GM18951 (cell line): ENCODE measurements around the gene KLRG1.

Experiments used
- POLR2A ChIP-seq: IDR thresholded peaks from 4 replicates; pipeline ENCODE4 v1.6.1; 2011; ENCODE audit warnings: mild to moderate bottlenecking; ENCODE audit not compliant: insufficient read length, insufficient read depth; ENCODE audit errors: extremely low read depth
- in situ Hi-C: fragments of 300-500 bp; cut with MboI; formaldehyde crosslinking; loops from one replicate; pipeline ENCODE4 v1.12.0; 2022; ENCODE audit warnings: low sequenced_read_pairs, mixed read lengths, inconsistent platforms; ENCODE audit not compliant: unreplicated experiment

The KLRG1 gene

DNA sequence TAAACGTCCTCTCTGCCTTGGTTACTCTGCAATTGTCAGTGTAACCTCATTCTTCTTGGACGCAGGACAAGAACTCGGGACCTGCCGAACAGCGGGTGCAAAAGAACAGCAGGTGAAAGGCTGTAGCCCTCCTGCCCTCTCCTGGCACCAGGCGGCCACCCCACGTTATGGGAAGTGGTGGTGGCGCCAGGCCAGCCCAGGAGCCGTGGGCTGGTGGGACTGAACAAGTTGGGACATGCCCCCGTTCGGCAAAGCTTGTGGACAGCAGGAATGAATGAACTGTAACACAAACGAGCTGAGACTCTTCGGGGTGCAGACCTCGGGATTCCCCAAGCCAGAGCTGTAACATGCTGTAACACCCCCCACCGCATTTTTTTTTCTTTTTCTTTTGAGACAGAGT lies 33.3 kb upstream of the KLRG1 start:
- TF ChIP-seq POLR2A: no peak

GRCh38 chr12:8956772-8957171 lies 32.6 kb upstream of the KLRG1 start:
- in situ Hi-C loops: loop anchor here (10.0 kb wide), 1 partner anchor 78 kb away; no protein-coding TSS in a partner anchor
- no peak for TF ChIP-seq POLR2A

More for the DNA sequence above, 33.3 kb upstream of the KLRG1 start:
- in situ Hi-C loops: loop anchor here (10.0 kb wide), 1 partner anchor 79 kb away; no protein-coding TSS in a partner anchor

DNA sequence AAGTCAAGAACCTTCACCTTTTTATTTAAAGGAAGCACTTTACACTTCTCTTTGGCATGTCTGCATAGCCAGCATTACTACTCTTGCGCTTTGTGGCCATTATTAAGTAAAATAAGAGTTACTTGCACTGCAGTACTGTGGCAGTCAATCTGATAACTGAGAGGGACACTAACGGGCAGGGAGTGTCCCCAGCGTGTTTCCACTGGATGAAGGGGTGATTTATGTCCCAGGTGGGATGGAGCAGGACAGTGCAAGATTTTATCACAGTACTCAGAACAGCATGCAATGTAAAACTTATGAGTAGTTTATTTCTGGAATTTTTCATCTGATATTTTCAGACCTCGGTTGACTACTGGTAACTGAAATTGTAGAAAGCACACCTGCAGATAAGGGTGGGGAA lies 31.8 kb upstream of the KLRG1 start:
- in situ Hi-C loops: loop anchor here (10.0 kb wide), 1 partner anchor 77 kb away; no protein-coding TSS in a partner anchor
- TF ChIP-seq POLR2A: no peak

DNA sequence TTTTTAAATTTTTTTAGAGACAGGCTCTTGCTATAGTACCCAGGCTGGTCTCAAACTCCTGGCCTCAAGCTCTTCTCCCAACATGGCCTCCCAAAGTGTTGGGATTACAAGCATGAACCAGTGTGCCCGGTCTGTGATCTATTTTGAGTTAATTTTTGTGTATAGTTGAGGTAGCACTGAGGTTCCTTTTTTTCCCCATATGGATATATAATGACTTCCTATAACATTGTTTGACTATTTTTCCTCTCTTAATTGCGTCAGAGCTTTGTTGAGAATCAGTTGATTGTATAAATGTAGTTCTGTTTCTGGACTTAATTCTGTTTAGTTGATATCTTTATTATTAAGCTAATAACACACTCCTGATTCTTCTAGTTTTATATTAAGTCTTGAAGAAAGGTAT lies 31.3 kb upstream of the KLRG1 start:
- in situ Hi-C loops: loop anchor here (10.0 kb wide), 1 partner anchor 77 kb away; no protein-coding TSS in a partner anchor
- no peak for TF ChIP-seq POLR2A

DNA sequence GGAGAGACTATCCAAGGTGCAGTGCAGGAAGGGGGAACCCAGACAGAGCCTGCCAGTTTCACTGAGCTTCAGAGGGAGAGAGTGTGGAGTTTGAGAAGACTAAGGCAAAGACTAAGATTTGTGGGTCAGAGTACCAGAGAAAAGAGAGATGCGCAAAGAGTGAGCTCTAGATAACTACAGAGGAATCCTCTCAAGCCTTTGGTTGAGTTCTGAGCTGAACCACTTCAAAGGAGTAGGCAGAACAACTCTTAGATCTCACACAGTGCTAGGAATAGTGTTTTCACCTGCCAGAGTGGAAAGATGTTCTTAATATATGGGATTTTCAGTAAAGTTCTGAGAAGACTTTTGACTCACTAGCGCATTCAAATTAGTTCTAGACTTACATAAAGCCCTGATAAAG lies 29.2 kb upstream of the KLRG1 start:
- no peak for TF ChIP-seq POLR2A
- in situ Hi-C loops: no loop called here

GRCh38 chr12:8968761-8969160 lies 20.6 kb upstream of the KLRG1 start:
- no peak for TF ChIP-seq POLR2A
- in situ Hi-C loops: no loop called here

- in situ Hi-C loops: no loop called here
- TF ChIP-seq POLR2A: no peak
Measured at GRCh38 chr12:8969861-8970411, 19.4 kb upstream of the KLRG1 start.

GRCh38 chr12:8970432-8970831 lies 18.9 kb upstream of the KLRG1 start:
- in situ Hi-C loops: no loop called here
- TF ChIP-seq POLR2A: no peak

DNA sequence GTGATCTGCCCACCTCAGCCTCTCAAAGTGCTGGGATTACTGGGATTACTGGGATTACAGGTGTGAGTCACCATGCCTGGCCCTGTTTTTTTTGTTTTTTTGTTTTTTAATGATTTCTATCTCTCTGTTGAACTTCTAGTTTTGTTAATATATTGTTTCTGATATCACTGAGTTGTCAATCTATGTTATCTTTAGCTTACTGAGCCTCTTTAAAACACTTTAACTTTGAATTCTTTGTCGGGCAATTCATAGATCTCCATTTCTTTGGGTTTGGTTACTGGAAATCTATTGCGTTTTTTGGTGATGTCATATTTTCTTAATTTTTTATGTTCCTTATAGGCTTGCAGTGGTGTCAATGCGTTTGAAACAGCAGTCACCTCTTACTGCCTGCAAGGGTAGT lies 9.2 kb upstream of the KLRG1 start:
- no peak for TF ChIP-seq POLR2A
- in situ Hi-C loops: no loop called here

DNA sequence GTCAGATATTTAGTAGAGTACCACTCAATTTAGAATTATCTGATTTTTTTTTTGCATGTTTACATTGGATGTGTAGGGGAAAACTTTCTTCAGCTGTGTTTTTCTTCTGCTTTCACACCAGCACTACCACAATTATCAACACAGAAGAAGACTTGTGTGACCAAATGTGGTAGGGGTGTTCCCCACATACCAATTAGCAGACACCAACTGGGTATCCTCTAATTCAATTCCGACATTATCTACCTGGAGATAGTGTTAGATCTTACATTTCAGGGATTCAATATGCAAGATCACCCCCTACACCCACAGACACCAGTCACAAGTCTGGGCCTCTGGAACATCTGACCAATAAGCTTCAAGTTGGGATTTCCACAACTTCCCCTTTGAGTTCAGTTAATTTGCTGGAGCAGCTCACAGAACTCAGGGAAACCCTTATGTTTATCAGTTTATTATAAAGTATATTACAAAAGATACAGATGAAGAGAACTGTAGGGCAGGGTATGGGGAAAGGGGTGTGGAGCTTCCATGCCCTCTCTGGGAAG lies 4.1 kb upstream of the KLRG1 start:
- in situ Hi-C loops: no loop called here
- no peak for TF ChIP-seq POLR2A

- in situ Hi-C loops: no loop called here
- TF ChIP-seq POLR2A: no peak
Measured at GRCh38 chr12:8987163-8987562, 2.2 kb upstream of the KLRG1 start.

DNA sequence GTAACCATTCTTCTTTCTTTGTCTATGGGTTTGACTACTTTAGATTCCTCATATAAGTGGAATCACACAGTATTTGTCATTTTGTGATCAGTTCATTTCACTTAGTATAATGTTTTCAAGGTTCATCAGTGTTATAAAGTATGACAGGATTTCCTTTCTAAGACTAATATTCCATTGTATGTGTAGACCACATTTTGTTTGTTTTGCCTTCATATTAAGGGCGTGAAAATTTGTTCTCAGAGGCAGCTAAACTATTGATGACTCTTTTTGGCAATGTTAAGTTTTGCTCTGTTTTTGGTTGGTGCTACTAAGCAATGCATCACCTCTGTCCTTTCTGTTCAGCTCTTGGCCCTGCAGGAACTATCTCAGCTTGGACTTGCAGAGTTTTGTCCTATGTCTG lies 1.7 kb upstream of the KLRG1 start:
- in situ Hi-C loops: no loop called here
- no peak for TF ChIP-seq POLR2A

DNA sequence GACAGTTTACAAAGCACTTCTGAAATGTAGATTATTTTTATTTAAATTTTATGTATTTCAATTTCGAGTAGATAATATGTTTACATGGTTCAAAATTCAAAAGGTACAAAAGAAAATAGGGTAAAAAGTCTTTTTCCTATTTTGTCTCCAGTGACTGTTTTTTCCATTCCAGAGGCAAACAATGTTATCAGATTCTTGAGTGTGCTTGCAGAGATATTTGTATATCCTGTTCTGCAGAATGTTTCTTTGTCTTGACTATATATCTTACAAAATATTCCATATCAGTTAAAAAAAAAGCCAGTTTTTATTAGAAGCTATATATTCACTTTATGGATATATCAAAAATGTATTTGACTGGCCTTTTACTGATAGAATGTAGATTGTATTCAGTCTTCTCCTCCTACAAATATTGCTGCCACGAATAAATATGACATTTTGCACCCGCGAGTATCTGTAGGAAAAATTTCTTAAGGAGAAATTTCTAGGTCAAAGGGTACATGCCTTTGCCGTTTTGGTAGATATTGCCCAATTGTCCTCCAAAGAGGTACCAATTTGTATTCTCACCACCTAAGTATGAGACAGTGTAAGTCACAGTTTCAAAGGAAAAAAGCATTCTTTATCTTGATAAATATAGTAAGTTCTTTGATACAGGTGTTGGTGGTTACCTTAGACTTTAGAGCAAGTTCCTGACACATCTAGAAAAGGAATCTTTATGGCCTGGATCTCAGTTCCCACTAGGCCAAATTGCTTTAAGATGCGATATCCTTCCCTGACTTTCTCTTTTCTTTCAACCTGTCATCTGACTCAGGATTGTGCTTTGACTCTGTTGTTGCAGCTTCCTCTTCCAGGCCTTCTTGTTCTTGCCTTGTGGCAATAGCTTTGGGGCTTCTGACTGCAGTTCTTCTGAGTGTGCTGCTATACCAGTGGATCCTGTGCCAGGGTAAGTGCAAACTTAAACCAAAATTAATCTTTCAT lies 2.3 kb downstream of the KLRG1 start:
- in situ Hi-C loops: no loop called here
- TF ChIP-seq POLR2A: no peak

DNA sequence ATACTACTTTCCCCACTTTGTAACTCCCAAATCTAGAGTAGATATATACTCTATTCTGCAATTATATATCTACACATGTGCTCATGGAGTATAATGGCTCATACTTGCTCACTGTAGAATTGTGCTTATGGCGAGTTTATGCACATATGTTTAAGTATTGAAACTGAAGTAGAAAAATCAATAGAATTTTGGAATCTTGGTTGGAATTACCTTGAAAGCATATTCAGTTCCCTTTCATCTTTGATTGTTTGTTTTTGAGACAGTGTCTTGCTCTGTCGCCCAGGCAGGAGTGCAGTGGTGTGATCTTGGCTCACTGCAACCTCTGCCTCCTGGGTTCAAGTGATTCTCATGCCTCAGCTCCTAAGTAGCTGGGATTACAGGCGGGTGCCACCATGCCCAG lies 4.5 kb downstream of the KLRG1 start:
- in situ Hi-C loops: no loop called here

More for the DNA sequence above, 4.5 kb downstream of the KLRG1 start:
- TF ChIP-seq POLR2A: no peak
